GM12878 (cell line): ENCODE measurements around the gene NRXN3. TPM values are rescaled to one million over a fixed set of nuclear protein-coding genes. Genes with fewer than 3 reads are reported as not detected.

Experiments
- ATAC-seq: fragments of 200-7000 bp; cut with Tn5 transposase; 3 replicates; pipeline ENCODE4 v1.9.1; 2020; ENCODE audit warnings: mild to moderate bottlenecking, moderate library complexity
- BruUV-seq: library from RNA; stranded (reverse); fragments of 400-500 nt; replicated peaks from 2 replicates; lab custom pipeline; 2021; lab: Mats Ljungman, UMichigan
- CTCF ChIA-PET: fragments of 300-600 bp; sonication (Branson Sonifier 250); formaldehyde crosslinking; extraction: SDS; loops from one replicate; lab custom pipeline; 2021; ENCODE audit warnings: inconsistent platforms; lab: Yijun Ruan, JAX
- POLR2A ChIA-PET: fragments of 350-600 bp; formaldehyde crosslinking; extraction: SDS; loops from one replicate; lab custom pipeline; 2021; ENCODE audit warnings: inconsistent platforms; lab: Charles Lee
- RAD21 ChIA-PET: fragments of 300-600 bp; sonication (Branson Sonifier 250); formaldehyde crosslinking; loops from one replicate; lab custom pipeline; 2023; ENCODE audit warnings: antibody characterized with exemption; ENCODE audit not compliant: unreplicated experiment; lab: Charles Lee
- SMC1A ChIA-PET: fragments of 300-600 bp; sonication (Branson Sonifier 250); formaldehyde crosslinking; loops from one replicate; lab custom pipeline; 2023; ENCODE audit not compliant: unreplicated experiment, uncharacterized antibody; lab: Charles Lee
- DNase-seq: peaks from one replicate; pipeline ENCODE4 v3.0.0-alpha.2; 2011; ENCODE audit warnings: low read depth, low spot score
- FAIRE-seq: peaks from 3 replicates; lab custom pipeline; 2011; peaks lifted over from hg19 to GRCh38; lab: Jason Lieb, UNC
- H2AFZ ChIP-seq: 2 replicates; pipeline ENCODE4 v1.6.0; 2011; ENCODE audit warnings: low read depth, low read length, control low read depth; ENCODE audit not compliant: control insufficient read depth
- H3K27ac ChIP-seq: 2 replicates; pipeline ENCODE4 v1.5.1; 2011; ENCODE audit warnings: control low read depth; ENCODE audit not compliant: control insufficient read depth, insufficient read depth
- H3K27me3 ChIP-seq, 2 experiments: replicated peaks in 1 of 2; 2 replicates each; pipeline versions ENCODE4 v1.6.0 to v1.6.1; 2011; ENCODE audit warnings: low read length in 1 of 2; ENCODE audit not compliant: control insufficient read depth in 2 of 2, insufficient read depth in 2 of 2
- H3K36me3 ChIP-seq, 2 experiments: 2 replicates each; pipeline ENCODE4 v1.5.1; 2011; ENCODE audit warnings: low read length in 1 of 2; ENCODE audit not compliant: control insufficient read depth in 2 of 2, insufficient read depth in 2 of 2
- H3K4me1 ChIP-seq: 2 replicates; pipeline ENCODE4 v1.6.1; 2011; ENCODE audit warnings: mild to moderate bottlenecking, low read length, moderate library complexity, mixed read lengths; ENCODE audit not compliant: control insufficient read depth, insufficient read depth
- H3K4me2 ChIP-seq: 2 replicates; pipeline ENCODE4 v1.6.0; 2011; ENCODE audit warnings: control low read depth; ENCODE audit not compliant: control insufficient read depth, insufficient read depth
- H3K4me3 ChIP-seq: fragments of 200-600 bp; sonication (generic); 2 replicates; pipeline ENCODE4 v1.5.1; 2016
- H3K79me2 ChIP-seq: 2 replicates; pipeline ENCODE4 v1.6.0; 2011; ENCODE audit warnings: low read length; ENCODE audit not compliant: control insufficient read depth, insufficient read depth
- H3K9ac ChIP-seq: 2 replicates; pipeline ENCODE4 v1.8.0; 2011; ENCODE audit warnings: low read length, control low read depth, mixed read lengths; ENCODE audit not compliant: control insufficient read depth, insufficient read depth
- H3K9me3 ChIP-seq: replicated peaks from 3 replicates; pipeline ENCODE4 v1.5.1; 2011; ENCODE audit warnings: mild to moderate bottlenecking, low read length; ENCODE audit not compliant: control insufficient read depth, insufficient read depth
- H4K20me1 ChIP-seq: 2 replicates; pipeline ENCODE4 v1.6.0; 2011; ENCODE audit not compliant: control insufficient read depth, insufficient read depth
- BCL11A ChIP-seq: IDR thresholded peaks from 2 replicates; pipeline ENCODE4 v1.6.1; 2011; ENCODE audit warnings: low read depth, low read length
- BMI1 ChIP-seq: fragments of 450-650 bp; IDR thresholded peaks from 2 replicates; pipeline ENCODE4 v1.6.1; 2016; ENCODE audit warnings: mild to moderate bottlenecking, moderate library complexity, borderline replicate concordance
- FOXM1 ChIP-seq: IDR thresholded peaks from 2 replicates; pipeline ENCODE4 v1.6.1; 2012; ENCODE audit warnings: low read depth, mild to moderate bottlenecking, inconsistent platforms, low read length, moderate library complexity
- IKZF1 ChIP-seq: fragments of 450-650 bp; conservative IDR thresholded peaks from 2 replicates; pipeline ENCODE4 v1.6.1; 2017; ENCODE audit warnings: antibody characterized with exemption, mild to moderate bottlenecking
- RAD21 ChIP-seq: IDR thresholded peaks from 2 replicates; pipeline ENCODE4 v1.6.1; 2011; ENCODE audit warnings: mild to moderate bottlenecking, low read depth, low read length, moderate library complexity; ENCODE audit not compliant: insufficient read depth
- WGBS: methylation state at CpG from one replicate; pipeline ENCODE4 v1.1.6; 2016; ENCODE audit warnings: low lambda C conversion rate; ENCODE audit not compliant: insufficient replicate concordance, insufficient coverage; ENCODE audit errors: missing lambda C conversion rate; 5-methylcytosine and 5-hydroxymethylcytosine counted together
- in situ Hi-C: fragments of 300-500 bp; cut with MboI; formaldehyde crosslinking; loops from 9 replicates; pipeline ENCODE4 v1.14.3; 2018; ENCODE audit warnings: mixed read lengths
- intact Hi-C: fragments of 100-400 bp; cut with micrococcal nuclease; formaldehyde crosslinking; loops from one replicate; pipeline ENCODE4 v1.14.2; 2022; ENCODE audit not compliant: unreplicated experiment
- polyA plus RNA-seq, 11 experiments: library from polyadenylated mRNA; depleted of rRNA in 4 of 11; unstranded in 6 of 11; stranded (reverse) in 5 of 11; fragments of >200 nt; fragmentation: Nextera tagmentation in 4 of 11; fragmentation: Illumina TruSeq in 1 of 11; extraction: Ambion mirVana in 4 of 11; extraction: Trizol in 1 of 11; gene quantifications; 1 replicate in 1 of 11; 2 replicates in 10 of 11; pipeline versions ENCODE4 v1.2.1 to v1.2.3, GENCODE V29; 2011 to 2016; ENCODE audit warnings: inconsistent platforms in 2 of 11, missing spikeins in 2 of 11, low read depth in 1 of 11
- total RNA-seq, 4 experiments: library from RNA; depleted of rRNA in 3 of 4; stranded (reverse); fragments of >200 nt in 3 of 4; fragmentation: Illumina TruSeq in 1 of 4; extraction: Trizol in 1 of 4; gene quantifications; 2 replicates each; pipeline versions ENCODE4 v1.2.1 to v1.2.3, GENCODE V29; 2013 to 2021
- TF ChIP-seq, protein P1 (sequence below): fragments of 450-650 bp; IDR thresholded peaks from 2 replicates; pipeline ENCODE4 v1.6.1; 2016; ENCODE audit warnings: mild to moderate bottlenecking, moderate library complexity, borderline replicate concordance

NRXN3 gene
- total and polyA plus RNA-seq, 10 of the 15 experiments (the other 5 are each of a cell fraction or from before 2014, with no cell fraction given), result 0.52 to 3.3 (median 1.4) TPM

- CTCF ChIA-PET, result no interaction called here
- 43% methylated on average over 3 of the region's 3 CpGs for WGBS
- in situ Hi-C loops (no loop called here), intact Hi-C loops (no loop called here)
- Histone ChIP-seq H2AFZ (no peak overlapping the region), H4K20me1 (no peaks in the 10 kb centered on the region), H3K4me1 (no peaks in the 10 kb centered on the region), H3K9me3 (no peaks in the 10 kb centered on the region), H3K27ac (no peak overlapping the region), H3K79me2 (no peaks in the 10 kb centered on the region), H3K4me2 (no peak overlapping the region), H3K9ac (no peak overlapping the region), H3K27me3 (no peaks in the 10 kb centered on the region), H3K36me3 (no peaks in the 10 kb centered on the region), H3K4me3 (no peak overlapping the region)
- FAIRE-seq (no peak), DNase-seq (no peak), ATAC-seq (no peak)
- no TSS peak for BruUV-seq
- SMC1A ChIA-PET, result no interaction called here
- POLR2A ChIA-PET, result no interaction called here
- RAD21 ChIA-PET, result no interaction called here
- no peak for TF ChIP-seq FOXM1
- no peak for TF ChIP-seq BMI1
- no peak for TF ChIP-seq IKZF1
- no peak for TF ChIP-seq BCL11A
- TF ChIP-seq, protein P1, sequence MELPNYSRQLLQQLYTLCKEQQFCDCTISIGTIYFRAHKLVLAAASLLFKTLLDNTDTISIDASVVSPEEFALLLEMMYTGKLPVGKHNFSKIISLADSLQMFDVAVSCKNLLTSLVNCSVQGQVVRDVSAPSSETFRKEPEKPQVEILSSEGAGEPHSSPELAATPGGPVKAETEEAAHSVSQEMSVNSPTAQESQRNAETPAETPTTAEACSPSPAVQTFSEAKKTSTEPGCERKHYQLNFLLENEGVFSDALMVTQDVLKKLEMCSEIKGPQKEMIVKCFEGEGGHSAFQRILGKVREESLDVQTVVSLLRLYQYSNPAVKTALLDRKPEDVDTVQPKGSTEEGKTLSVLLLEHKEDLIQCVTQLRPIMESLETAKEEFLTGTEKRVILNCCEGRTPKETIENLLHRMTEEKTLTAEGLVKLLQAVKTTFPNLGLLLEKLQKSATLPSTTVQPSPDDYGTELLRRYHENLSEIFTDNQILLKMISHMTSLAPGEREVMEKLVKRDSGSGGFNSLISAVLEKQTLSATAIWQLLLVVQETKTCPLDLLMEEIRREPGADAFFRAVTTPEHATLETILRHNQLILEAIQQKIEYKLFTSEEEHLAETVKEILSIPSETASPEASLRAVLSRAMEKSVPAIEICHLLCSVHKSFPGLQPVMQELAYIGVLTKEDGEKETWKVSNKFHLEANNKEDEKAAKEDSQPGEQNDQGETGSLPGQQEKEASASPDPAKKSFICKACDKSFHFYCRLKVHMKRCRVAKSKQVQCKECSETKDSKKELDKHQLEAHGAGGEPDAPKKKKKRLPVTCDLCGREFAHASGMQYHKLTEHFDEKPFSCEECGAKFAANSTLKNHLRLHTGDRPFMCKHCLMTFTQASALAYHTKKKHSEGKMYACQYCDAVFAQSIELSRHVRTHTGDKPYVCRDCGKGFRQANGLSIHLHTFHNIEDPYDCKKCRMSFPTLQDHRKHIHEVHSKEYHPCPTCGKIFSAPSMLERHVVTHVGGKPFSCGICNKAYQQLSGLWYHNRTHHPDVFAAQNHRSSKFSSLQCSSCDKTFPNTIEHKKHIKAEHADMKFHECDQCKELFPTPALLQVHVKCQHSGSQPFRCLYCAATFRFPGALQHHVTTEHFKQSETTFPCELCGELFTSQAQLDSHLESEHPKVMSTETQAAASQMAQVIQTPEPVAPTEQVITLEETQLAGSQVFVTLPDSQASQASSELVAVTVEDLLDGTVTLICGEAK, result no peak
- TF ChIP-seq RAD21, result no peak
Measured at GRCh38 chr14:79709573-79709972, 1539.4 kb downstream of the NRXN3 start.
